Body of pancreas (tissue), 4 donors: ENCODE measurements around the gene ZSCAN30.

ENCODE experiments used
- CTCF ChIP-seq, 7 experiments: fragments of 450-650 bp in 4 of 7; fragments of 200-600 bp in 3 of 7; sonication (generic) in 3 of 7; IDR thresholded peaks; one replicate each; pipeline ENCODE4 v1.5.1; 2016 to 2019; ENCODE audit warnings: antibody characterized with exemption in 7 of 7
- POLR2A ChIP-seq, 3 donors: fragments of 450-650 bp; IDR thresholded peaks; one replicate each; pipeline ENCODE4 v1.6.1; 2016; ENCODE audit warnings: antibody characterized with exemption in 3 of 3, mild to moderate bottlenecking in 2 of 3

DNA sequence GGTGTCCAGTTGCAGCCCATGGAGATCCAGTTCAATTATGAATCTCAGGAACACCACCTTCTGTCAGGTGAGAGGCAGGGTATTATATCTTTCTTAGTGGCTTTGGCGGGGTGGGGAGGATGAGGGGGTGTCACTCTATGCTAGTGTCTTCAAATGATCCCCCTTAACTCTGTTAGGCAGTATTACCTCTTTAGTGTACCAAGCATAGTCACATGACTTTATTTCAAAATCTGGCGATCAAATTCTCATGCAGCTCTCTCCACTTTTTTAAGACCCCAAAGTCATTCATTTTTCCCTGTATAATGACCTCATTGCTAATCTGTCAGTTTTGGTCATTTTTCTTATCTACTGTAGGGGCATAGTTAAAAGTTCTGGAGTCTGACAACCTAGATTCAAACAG lies 1.1 kb upstream of the ZSCAN30 start:
- no peak for TF ChIP-seq POLR2A (IDR thresholded peaks at IDR 0.05)
- TF ChIP-seq CTCF (IDR thresholded peaks at IDR 0.05), result no peak
